Mesendoderm (in vitro differentiated cells): ENCODE measurements around the gene CCNJ.

Experiments used
- DNase-seq: peaks from one replicate; pipeline ENCODE4 v3.0.0; 2013
- H2AK5ac ChIP-seq: 2 replicates; pipeline ENCODE4 v1.6.1; 2013; ENCODE audit warnings: low read length, inconsistent platforms
- H2BK120ac ChIP-seq: 2 replicates; pipeline ENCODE4 v1.6.1; 2013; ENCODE audit warnings: low read depth, mild to moderate bottlenecking, low read length, moderate library complexity, mixed read lengths
- H2BK15ac ChIP-seq: replicated peaks from 2 replicates; pipeline ENCODE4 v1.6.1; 2013; ENCODE audit warnings: low read depth, mild to moderate bottlenecking, moderate library complexity
- H2BK5ac ChIP-seq: 2 replicates; pipeline ENCODE4 v1.6.1; 2013; ENCODE audit warnings: low read length, inconsistent platforms
- H3K18ac ChIP-seq: 2 replicates; pipeline ENCODE4 v1.6.1; 2013; ENCODE audit warnings: mild to moderate bottlenecking, low read length, mixed read lengths
- H3K23ac ChIP-seq: one replicate; pipeline ENCODE4 v1.6.1; 2013; ENCODE audit warnings: low read length
- H3K27ac ChIP-seq: 2 replicates; pipeline ENCODE4 v1.5.1; 2013; ENCODE audit warnings: low read depth, mild to moderate bottlenecking, inconsistent platforms, low read length, moderate library complexity
- H3K27me3 ChIP-seq: 2 replicates; pipeline ENCODE4 v1.6.1; 2013; ENCODE audit warnings: low read length, control low read depth, mild to moderate bottlenecking, inconsistent platforms; ENCODE audit not compliant: insufficient read depth, poor library complexity
- H3K36me3 ChIP-seq: 2 replicates; pipeline ENCODE4 v1.6.1; 2013; ENCODE audit warnings: low read length, inconsistent platforms; ENCODE audit not compliant: control insufficient read depth, insufficient read depth
- H3K4ac ChIP-seq: one replicate; pipeline ENCODE4 v1.6.1; 2013; ENCODE audit warnings: low read depth, mild to moderate bottlenecking, low read length, moderate library complexity
- H3K4me1 ChIP-seq: 2 replicates; pipeline ENCODE4 v1.6.1; 2013; ENCODE audit warnings: low read depth, low read length, inconsistent platforms; ENCODE audit not compliant: control insufficient read depth
- H3K4me2 ChIP-seq: 2 replicates; pipeline ENCODE4 v1.6.1; 2013; ENCODE audit warnings: low read length
- H3K4me3 ChIP-seq: 2 replicates; pipeline ENCODE4 v1.5.1; 2013; ENCODE audit warnings: mild to moderate bottlenecking, low read length
- H3K56ac ChIP-seq: one replicate; pipeline ENCODE4 v1.6.1; 2013; ENCODE audit warnings: low read length
- H3K79me1 ChIP-seq: 2 replicates; pipeline ENCODE4 v1.6.1; 2013; ENCODE audit warnings: low read length, inconsistent platforms
- H3K79me2 ChIP-seq: 2 replicates; pipeline ENCODE4 v1.6.1; 2013; ENCODE audit warnings: mild to moderate bottlenecking, low read length; ENCODE audit not compliant: control insufficient read depth, insufficient read depth
- H3K9ac ChIP-seq: 2 replicates; pipeline ENCODE4 v1.6.1; 2013; ENCODE audit warnings: low read length, inconsistent platforms
- H4K5ac ChIP-seq: one replicate; pipeline ENCODE4 v1.6.1; 2013; ENCODE audit warnings: low read length
- H4K8ac ChIP-seq: one replicate; pipeline ENCODE4 v1.6.1; 2013; ENCODE audit warnings: low read depth, mild to moderate bottlenecking, control low read depth, low read length, moderate library complexity
- WGBS: extraction: QIAGEN DNeasy Blood & Tissue Kit; methylation state at CpG from one replicate; pipeline ENCODE4 v1.1.7; 2013; ENCODE audit warnings: low lambda C conversion rate, missing lambda C conversion rate; ENCODE audit not compliant: insufficient coverage; ENCODE audit errors: extremely low coverage; 5-methylcytosine and 5-hydroxymethylcytosine counted together

CCNJ gene

DNA sequence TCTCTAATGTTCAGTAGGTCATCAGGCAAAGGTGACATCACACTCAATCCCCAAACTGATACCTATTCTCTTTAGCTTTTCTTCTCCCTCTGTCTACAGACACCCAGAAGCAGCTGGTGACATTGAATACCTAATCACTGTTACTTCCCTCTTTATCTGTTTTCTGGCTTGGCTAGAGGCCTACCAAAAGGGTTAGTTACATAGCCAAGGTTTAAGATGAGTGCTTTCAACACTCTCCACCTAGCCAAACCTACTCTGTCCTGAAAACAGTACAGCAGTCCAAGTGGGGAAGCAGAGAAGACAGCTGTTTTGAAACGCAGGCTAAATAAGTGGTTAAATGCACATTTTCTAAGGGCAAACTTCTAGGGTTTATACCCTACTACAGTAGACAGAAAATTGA lies 39.4 kb downstream of the CCNJ start:
- Histone ChIP-seq H3K4me3 (no peak overlapping the region), H3K23ac (no peak overlapping the region), H2BK120ac (no peak overlapping the region), H4K5ac (no peak overlapping the region), H2BK5ac (no peak overlapping the region), H4K8ac (no peak overlapping the region), H3K56ac (no peak overlapping the region), H3K79me2 (no peaks in the 10 kb centered on the region), H3K27ac (no peak overlapping the region), H3K27me3 (no peaks in the 10 kb centered on the region), H3K4ac (no peak overlapping the region), H3K79me1 (no peaks in the 10 kb centered on the region), H3K18ac (no peak overlapping the region), H3K4me1 (no peaks in the 10 kb centered on the region), H2BK15ac (no peak overlapping the region), H3K9ac (no peak overlapping the region), H2AK5ac (no peak overlapping the region), H3K36me3 (no peaks in the 10 kb centered on the region), H3K4me2 (no peak overlapping the region)
- DNase-seq: no peak
- WGBS: no CpG with 5 or more reads among the region's 1 CpG

DNA sequence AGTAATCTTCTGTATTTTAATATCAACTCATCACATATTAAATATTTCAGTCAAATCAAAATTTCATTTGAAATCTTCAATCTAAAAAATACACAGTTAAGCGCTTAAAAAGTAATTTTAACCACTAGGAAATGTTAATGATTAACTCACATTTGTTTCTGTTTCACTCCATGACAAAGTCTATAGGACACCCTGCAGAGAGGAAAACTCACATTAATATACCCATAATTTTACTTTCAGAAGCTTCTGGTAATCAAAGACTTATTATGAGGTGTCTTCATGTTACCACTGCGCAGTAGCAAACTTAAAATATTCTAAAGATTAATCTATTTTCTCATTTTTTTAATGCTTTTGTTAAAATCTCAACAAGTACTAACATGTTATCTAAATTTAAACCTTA lies 45.7 kb downstream of the CCNJ start:
- H2BK120ac ChIP-seq: no peak overlapping the region
- no peaks in the 10 kb centered on the region for H3K79me1 ChIP-seq
- no peak overlapping the region for H4K5ac ChIP-seq
- no peaks in the 10 kb centered on the region for H3K27me3 ChIP-seq
- H3K4me3 ChIP-seq: no peak overlapping the region
- WGBS: 100% methylated on average over 1 of the region's 2 CpGs
- H3K9ac ChIP-seq: no peak overlapping the region
- DNase-seq: no peak
- no peak overlapping the region for H3K4ac ChIP-seq
- no peak overlapping the region for H2BK5ac ChIP-seq
- no peak overlapping the region for H3K18ac ChIP-seq
- no peak overlapping the region for H3K27ac ChIP-seq
- H3K4me2 ChIP-seq: no peak overlapping the region
- no peak overlapping the region for H3K23ac ChIP-seq
- H3K56ac ChIP-seq: no peak overlapping the region
- H2BK15ac ChIP-seq: no peak overlapping the region
- no peaks in the 10 kb centered on the region for H3K79me2 ChIP-seq
- no peaks in the 10 kb centered on the region for H3K4me1 ChIP-seq
- H4K8ac ChIP-seq: no peak overlapping the region
- H3K36me3 ChIP-seq: no peaks in the 10 kb centered on the region
- H2AK5ac ChIP-seq: no peak overlapping the region

DNA sequence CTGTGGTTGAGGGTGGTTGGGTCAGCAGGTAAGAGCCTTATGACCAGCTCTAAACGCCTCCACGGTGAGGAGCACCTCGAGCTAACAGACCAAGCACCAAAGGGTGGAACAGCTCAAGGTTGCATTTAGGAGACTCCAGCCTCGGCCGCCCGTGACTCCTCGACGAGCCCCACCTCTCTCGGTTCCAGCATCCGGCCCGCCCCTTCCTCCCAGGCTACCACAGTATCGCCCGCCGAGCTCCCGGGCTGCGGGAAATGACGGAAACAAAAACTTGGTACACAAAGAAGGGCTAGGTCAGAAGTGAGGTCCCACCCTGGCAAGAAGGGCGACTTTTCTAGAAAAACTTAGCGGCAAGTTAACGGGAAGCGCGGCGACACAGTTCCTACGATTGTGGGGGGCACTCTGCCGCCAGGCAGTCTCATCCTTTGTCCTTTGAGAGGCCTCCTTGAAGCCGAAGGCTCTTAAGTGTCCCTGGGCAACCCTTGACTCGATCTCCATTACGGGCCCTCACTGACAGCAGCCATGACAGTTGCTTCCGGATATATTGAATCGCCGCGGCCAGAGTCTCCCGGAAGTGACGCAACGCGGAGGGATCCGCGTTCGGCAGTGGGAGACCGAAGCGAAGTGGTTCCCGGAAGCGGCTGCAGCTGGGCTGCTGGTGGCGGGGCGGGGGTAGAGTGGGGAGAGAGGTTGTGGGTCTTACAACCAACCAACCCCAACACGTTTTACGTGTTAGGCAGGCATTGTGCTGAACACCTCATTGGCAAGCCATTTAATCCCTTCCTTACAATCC lies 46.5 kb downstream of the CCNJ start:
- H3K79me1 ChIP-seq: no peaks in the 10 kb centered on the region
- no peak overlapping the region for H2BK120ac ChIP-seq
- no peak overlapping the region for H3K27ac ChIP-seq
- DNase-seq: peak; percentile 85
- H3K56ac ChIP-seq: peak overlapping the region; percentile 51
- H2BK5ac ChIP-seq: no peak overlapping the region
- WGBS: no CpG with 5 or more reads among the region's 47 CpGs
- H2BK15ac ChIP-seq: no peak overlapping the region
- H3K4me1 ChIP-seq: no peaks in the 10 kb centered on the region
- H4K8ac ChIP-seq: no peak overlapping the region
- peak overlapping the region; percentile 42 for H3K9ac ChIP-seq
- no peak overlapping the region for H3K4ac ChIP-seq
- no peak overlapping the region for H2AK5ac ChIP-seq
- no peaks in the 10 kb centered on the region for H3K36me3 ChIP-seq
- H3K4me3 ChIP-seq: peak overlapping the region; percentile 27
- H3K79me2 ChIP-seq: no peaks in the 10 kb centered on the region
- H3K27me3 ChIP-seq: no peaks in the 10 kb centered on the region
- no peak overlapping the region for H4K5ac ChIP-seq
- H3K23ac ChIP-seq: no peak overlapping the region
- H3K18ac ChIP-seq: no peak overlapping the region
- no peak overlapping the region for H3K4me2 ChIP-seq

DNA sequence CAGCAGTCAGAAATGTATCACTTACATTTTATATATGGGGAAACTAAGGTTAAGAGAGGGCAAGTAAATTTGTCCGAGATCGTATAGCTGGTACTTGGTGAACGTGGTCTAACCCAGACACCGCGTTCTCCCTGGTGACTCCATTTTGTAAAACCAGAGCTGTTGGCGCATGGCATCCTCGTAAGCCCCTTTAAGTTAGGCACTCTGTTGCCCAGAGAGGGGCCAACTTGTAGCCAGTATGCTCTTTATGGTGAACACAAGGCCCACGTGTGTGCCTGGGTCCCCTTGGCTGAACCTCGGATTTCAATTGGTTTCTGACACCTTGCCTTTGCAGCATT lies 47.0 kb downstream of the CCNJ start:
- H2BK5ac ChIP-seq: no peak overlapping the region
- H3K18ac ChIP-seq: no peak overlapping the region
- H3K36me3 ChIP-seq: no peaks in the 10 kb centered on the region
- H3K4me2 ChIP-seq: no peak overlapping the region
- H4K5ac ChIP-seq: no peak overlapping the region
- no peaks in the 10 kb centered on the region for H3K4me1 ChIP-seq
- no CpG with 5 or more reads among the region's 9 CpGs for WGBS
- no peak overlapping the region for H3K56ac ChIP-seq
- H3K79me1 ChIP-seq: no peaks in the 10 kb centered on the region
- H3K27me3 ChIP-seq: no peaks in the 10 kb centered on the region
- no peak overlapping the region for H2BK120ac ChIP-seq
- H3K79me2 ChIP-seq: no peaks in the 10 kb centered on the region
- H3K4ac ChIP-seq: no peak overlapping the region
- H3K9ac ChIP-seq: no peak overlapping the region
- H2BK15ac ChIP-seq: no peak overlapping the region
- no peak overlapping the region for H3K27ac ChIP-seq
- H3K23ac ChIP-seq: no peak overlapping the region
- no peak overlapping the region for H3K4me3 ChIP-seq
- DNase-seq: no peak
- H4K8ac ChIP-seq: no peak overlapping the region
- no peak overlapping the region for H2AK5ac ChIP-seq

DNA sequence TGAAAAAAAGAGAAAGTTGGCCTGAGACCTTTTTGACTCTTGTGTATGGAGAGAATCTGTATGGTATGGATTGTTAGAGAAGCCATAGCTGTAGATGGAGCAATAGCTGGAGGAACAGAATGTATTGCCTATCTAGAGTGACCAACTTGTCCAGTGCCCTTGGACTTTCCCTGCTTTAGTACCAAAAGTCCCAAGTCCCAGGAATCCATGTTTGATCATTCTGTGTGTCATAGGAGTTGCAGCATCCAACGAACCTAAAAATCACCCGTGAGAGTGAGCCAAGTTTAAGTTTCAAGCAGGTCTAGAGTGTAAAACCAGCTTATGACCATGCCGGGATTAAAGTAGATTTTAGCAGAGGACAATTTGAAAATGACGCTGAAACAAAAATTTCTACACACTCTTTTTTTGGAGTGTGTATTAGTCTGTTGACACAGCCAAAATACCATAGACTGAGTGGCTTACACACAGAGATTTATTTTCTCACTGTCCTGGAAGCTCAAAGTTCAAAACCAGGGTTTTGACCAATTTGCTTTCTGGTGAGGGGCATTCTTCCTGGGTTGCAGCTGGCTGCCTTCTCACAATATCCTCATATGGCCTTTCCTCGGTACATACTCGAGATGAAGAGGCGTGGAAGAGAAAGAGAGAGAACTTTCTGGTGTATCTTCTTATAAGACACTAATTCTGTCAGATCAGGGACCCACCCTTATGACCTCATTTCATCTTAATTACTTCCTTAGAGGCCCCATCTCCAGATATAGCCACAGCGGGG lies 49.8 kb downstream of the CCNJ start:
- Histone ChIP-seq H3K9ac (no peak overlapping the region), H3K56ac (no peak overlapping the region), H3K4me1 (no peaks in the 10 kb centered on the region), H2BK15ac (no peak overlapping the region), H4K8ac (no peak overlapping the region), H3K27me3 (no peaks in the 10 kb centered on the region), H4K5ac (no peak overlapping the region), H2AK5ac (no peak overlapping the region), H3K23ac (no peak overlapping the region), H3K18ac (no peak overlapping the region), H3K4ac (no peak overlapping the region), H3K27ac (no peak overlapping the region), H2BK5ac (no peak overlapping the region), H3K79me2 (no peaks in the 10 kb centered on the region), H3K4me2 (no peak overlapping the region), H3K36me3 (no peaks in the 10 kb centered on the region), H3K4me3 (no peak overlapping the region), H2BK120ac (no peak overlapping the region), H3K79me1 (no peaks in the 10 kb centered on the region)
- WGBS: no CpG with 5 or more reads among the region's 8 CpGs
- DNase-seq: no peak
